NCI-H2196 treated with DMSO at 0.1 percent for 48 hours (cell line): ENCODE data around the gene ADH6.
"Not testable (repeated sequence)": the region's sequence is repeated elsewhere in the genome, so short reads cannot be mapped to it uniquely, and the experiment has no call there.

Experiments
- DNase-seq: peaks from one replicate; lab custom pipeline; 2025; ENCODE audit not compliant: unreplicated experiment; lab: John Stamatoyannopoulos, UW

The ADH6 gene

GRCh38 chr4:99200138-99200537 is 18.9 kb downstream of the ADH6 start:
- no peak for DNase-seq

- no peak for DNase-seq
These were observed 28.7 kb downstream of the ADH6 start for GRCh38 chr4:99190336-99190735.

DNA sequence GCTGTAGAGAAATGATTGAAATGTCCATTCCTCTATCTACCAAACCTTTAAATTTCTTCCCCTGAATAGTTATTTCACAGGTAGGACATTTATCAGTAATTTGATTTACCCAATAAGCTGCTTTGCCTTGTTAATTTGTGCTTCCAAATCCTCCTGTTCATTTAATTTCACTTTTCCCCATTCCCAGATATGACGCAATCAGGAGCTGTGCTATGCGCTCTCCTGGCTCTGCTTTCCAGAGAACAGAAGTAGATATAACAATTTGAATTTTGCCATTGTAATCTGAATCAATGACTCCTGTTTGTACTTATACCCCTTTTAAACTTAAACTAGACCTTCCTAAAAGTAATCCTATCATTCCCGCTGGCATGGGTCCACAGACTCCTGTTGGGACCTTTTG is 29.1 kb downstream of the ADH6 start:
- not testable (repeated sequence) for DNase-seq

GRCh38 chr4:99186029-99186428 is 33.0 kb downstream of the ADH6 start:
- DNase-seq: no peak

DNA sequence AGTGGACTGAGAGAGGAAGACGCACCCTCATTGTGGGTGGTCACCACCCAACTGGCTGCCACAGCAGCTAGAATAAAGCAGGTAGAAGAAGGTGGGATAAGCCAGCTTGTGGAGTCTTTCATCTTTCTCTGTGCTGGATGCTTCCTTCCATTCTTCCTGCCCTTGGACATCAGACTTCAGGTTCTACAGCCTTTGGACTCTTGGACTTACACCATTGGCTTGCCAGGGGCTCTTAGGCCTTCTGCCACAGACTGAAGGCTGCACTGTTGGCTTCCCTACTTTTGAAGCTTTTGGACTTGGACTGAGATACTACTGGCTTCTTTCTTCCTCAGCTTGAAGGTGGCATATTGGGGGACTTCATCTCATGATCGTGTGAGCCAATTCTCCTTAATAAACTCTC is 33.5 kb downstream of the ADH6 start:
- no peak for DNase-seq

DNA sequence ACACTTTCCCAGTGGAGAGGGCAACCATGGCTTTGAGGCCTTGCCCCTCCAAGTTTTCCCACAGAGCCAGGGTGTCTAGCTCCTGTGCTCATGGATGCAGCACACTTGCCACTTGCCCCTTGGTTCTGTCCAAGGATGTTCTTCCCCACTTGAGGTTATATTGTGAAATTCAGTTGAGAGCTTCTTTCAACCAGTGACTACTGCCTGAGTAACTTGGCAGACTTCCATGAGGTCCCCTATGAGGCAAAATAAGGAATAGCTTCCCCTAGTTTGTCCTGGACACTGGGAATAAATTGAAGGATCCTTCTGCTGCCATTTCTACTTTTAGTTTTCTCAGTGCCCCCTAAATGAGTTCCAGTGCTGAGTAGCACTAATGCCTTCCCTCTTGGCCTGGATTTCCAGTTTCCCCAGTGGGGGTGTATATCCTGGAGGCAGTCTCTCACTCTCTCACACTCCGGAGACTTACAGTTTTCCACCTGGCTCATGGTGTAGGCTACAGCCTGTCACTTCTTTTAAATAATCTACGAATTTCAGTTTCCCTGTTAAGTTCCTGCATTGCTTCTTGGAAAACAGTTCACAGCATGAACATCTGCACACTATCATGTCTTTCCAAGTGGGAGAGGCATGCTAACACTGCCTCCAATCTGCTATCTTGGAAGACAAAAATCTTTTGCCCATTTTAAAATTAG is 38.5 kb downstream of the ADH6 start:
- no peak for DNase-seq

- DNase-seq: no peak
These were observed 39.4 kb downstream of the ADH6 start for GRCh38 chr4:99179626-99180025.

GRCh38 chr4:99179178-99179577 is 39.9 kb downstream of the ADH6 start:
- DNase-seq: no peak

DNA sequence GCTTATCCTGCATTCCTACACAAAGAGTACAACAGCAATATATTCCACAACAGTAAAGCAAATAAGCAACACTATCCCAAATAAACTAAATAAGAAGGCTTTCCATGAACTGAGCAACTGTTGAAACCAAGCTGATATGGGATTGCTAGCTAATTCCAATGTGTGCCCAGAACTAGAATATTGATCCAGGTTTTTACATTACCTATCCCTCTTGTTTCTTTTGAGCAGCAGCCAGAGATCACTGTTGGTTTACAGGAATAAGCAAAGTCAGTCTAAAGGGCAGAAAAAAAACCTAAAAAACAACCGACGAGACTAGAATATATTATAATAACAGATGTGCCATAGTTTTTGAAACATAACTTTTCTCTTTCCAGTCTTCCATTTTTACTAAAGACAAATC is 52.5 kb downstream of the ADH6 start:
- DNase-seq: no peak

DNA sequence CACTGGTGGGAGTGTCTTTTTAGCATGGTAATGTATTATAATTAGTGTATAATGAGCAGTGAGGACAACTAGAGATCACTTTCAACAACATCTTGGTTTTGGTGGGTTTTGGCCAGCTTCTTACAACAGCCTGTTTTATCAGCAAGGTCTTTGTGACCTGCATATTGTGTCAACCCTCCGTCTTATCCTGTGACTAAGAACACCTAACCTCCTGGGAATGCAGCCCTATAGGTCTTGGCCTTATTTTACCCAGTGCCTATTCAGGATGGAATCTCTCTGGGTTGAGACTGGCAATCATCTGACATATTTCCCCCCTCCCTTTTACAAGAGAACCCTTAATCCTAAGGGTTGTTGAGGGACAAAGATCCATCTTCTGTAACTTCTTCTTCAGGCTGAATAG is 53.1 kb downstream of the ADH6 start:
- no peak for DNase-seq

GRCh38 chr4:99161373-99162099 is 57.5 kb downstream of the ADH6 start:
- no peak for DNase-seq

DNA sequence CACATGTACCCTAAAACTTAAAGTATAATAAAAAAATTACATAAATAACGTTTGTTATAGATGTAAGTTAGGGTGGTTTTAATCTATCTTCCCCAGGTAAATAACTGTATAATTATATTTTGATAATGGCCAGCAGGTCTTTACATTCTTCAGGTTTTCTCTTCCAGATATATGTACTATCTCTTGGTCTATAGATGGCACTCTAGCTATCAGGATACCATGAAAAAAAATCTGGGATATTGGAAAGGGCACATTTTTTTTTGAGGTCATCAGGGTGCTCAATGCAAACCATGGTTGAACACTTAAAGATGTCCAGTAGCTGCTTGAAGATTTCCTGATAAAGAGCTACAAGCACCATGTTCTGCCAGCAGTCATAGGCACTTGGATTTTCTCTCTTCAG is 59.3 kb downstream of the ADH6 start:
- DNase-seq: no peak

- no peak for DNase-seq
These were observed 61.5 kb downstream of the ADH6 start for GRCh38 chr4:99157478-99157935.

GRCh38 chr4:99156992-99157391 is 62.1 kb downstream of the ADH6 start:
- DNase-seq: no peak

DNA sequence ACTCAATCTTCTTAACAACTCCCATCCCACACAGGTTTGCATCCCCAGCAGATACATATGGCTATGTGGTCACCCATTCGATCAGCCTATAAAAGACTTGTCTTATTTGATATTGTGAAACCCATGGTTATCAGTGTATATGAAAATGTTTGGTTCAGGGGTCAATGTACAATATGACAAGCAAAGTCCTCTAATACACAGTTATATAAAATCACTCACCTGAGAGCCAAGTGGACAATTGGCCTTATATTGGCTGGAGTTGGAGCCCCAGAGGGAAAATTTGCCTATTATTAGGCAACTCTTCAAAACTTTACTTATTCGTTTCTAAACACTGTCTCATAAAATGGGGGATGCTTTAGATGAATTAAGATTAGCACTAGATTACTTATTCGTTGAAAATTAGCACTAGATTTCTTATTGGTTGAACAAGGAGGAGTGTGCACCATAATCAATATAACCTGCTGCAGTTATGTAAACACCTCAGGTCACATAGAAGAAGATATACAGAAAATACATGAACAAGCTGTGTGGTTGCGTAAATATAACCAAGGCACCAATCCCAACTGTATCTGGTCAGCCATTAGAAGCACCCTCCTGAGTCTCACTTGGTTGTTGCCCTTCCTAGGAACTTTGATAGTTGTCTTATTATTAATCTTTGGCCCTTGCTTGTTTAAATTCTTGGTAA is 64.2 kb downstream of the ADH6 start:
- DNase-seq: no peak
